ENCODE measurements around the gene DLGAP3. TPM values are rescaled to one million over a fixed set of nuclear protein-coding genes. Genes with fewer than 3 reads are reported as not detected.
"Not testable (repeated sequence)": the region's sequence is repeated elsewhere in the genome, so short reads cannot be mapped to it uniquely, and the experiment has no call there.

The DLGAP3 gene
- polyA plus RNA-seq, 1 experiment, result not detected

DNA sequence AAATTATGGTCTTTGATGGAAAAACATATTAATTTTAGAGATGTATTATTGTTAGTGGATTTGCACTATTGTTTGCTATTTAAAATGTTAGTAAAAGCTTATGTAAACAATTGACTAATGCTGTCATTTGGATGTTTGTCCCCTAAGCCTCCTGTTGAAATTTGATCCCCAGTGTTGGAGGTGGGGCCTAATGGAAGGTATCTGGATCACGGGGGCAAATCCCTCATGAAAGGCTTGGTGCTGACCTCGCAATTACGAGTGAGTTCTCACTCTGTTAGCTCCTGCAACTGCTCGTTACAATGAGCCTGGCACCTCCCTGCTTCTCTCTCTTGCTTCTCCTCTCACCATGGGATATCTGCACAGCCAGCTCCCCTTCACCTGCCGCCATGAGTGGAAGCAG lies 41.4 kb upstream of the DLGAP3 start:
- CTCF ChIA-PET, result no interaction called here
- Histone ChIP-seq H3K27me3 (ENCODE audit: control insufficient read depth, insufficient read depth, low read length) (no peaks in the 10 kb centered on the region; the same call in 1 of the 2 replicates), H3K36me3 (ENCODE audit: control insufficient read depth, insufficient read depth, low read length) (no peaks in the 10 kb centered on the region; the same call in 1 of the 2 replicates), H3K4me3 (ENCODE audit: low read depth, low read length) (no peak overlapping the region)
- DNase-seq (ENCODE audit: low read depth), result no peak
- POLR2A ChIA-PET, result no interaction called here
- TF ChIP-seq, protein P1, sequence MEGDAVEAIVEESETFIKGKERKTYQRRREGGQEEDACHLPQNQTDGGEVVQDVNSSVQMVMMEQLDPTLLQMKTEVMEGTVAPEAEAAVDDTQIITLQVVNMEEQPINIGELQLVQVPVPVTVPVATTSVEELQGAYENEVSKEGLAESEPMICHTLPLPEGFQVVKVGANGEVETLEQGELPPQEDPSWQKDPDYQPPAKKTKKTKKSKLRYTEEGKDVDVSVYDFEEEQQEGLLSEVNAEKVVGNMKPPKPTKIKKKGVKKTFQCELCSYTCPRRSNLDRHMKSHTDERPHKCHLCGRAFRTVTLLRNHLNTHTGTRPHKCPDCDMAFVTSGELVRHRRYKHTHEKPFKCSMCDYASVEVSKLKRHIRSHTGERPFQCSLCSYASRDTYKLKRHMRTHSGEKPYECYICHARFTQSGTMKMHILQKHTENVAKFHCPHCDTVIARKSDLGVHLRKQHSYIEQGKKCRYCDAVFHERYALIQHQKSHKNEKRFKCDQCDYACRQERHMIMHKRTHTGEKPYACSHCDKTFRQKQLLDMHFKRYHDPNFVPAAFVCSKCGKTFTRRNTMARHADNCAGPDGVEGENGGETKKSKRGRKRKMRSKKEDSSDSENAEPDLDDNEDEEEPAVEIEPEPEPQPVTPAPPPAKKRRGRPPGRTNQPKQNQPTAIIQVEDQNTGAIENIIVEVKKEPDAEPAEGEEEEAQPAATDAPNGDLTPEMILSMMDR (IDR thresholded peaks at IDR 0.05; ENCODE audit: insufficient read depth, low read depth, low read length), result no peak

DNA sequence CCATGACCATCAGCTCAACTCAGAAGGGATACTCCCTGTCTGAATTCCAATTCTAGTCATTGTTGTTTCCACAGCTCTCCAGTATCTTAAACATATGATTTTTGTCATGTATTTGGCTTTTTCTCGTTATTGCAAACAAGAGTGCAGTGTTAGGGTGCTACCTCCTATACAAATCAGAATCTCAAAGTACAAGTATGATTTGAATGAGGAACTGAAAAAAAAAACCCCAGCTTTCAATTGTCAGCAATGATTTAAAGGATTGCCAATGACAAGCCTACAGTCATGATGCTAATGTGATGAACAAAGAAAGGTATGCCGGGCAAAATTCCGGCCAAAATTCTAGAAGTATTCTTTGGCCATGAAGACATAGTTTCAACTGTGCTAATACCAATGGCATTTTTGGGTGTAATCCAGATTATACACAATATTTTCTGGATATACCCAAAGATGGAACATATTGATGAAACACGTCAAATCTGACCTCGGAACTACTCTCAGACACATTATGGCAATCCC lies 40.8 kb upstream of the DLGAP3 start:
- no peaks in the 10 kb centered on the region; the same call in 1 of the 2 replicates for H3K27me3 ChIP-seq (ENCODE audit: control insufficient read depth, insufficient read depth, low read length)
- TF ChIP-seq, protein P1 (IDR thresholded peaks at IDR 0.05; ENCODE audit: insufficient read depth, low read depth, low read length), result no peak
- H3K36me3 ChIP-seq (ENCODE audit: control insufficient read depth, insufficient read depth, low read length), result no peaks in the 10 kb centered on the region
- ChIA-PET CTCF (interaction anchor here (0.5 kb wide), 1 partner anchor 20 kb away, joined by 4 read pairs; no protein-coding TSS in a partner anchor), POLR2A (no interaction called here)
- no peak overlapping the region for H3K4me3 ChIP-seq (ENCODE audit: low read depth, low read length)
- no peak for DNase-seq (ENCODE audit: low read depth)

DNA sequence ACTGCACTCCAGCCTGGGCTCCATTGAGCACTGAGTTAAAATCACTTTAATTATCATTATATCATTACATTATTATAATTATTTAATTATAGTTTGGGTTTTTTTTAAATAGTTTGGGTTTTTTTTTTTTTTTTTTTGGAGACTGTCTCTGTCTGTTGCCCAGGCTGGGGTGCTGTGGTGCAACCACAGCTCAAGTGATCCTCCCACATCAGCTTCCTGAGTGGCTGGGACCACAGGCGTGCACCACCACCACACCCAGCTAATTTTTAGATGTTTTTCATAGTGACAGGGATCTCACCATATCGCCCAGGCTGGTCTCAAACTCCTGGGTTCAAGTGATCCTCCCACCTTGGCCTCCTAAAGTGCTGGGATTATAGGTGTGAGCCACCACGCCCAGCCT lies 38.8 kb upstream of the DLGAP3 start:
- H3K4me3 ChIP-seq (ENCODE audit: low read depth, low read length); POLR2A ChIA-PET; CTCF ChIA-PET; H3K36me3 ChIP-seq (ENCODE audit: control insufficient read depth, insufficient read depth, low read length); H3K27me3 ChIP-seq (ENCODE audit: control insufficient read depth, insufficient read depth, low read length); DNase-seq (ENCODE audit: low read depth): not testable (repeated sequence)

DNA sequence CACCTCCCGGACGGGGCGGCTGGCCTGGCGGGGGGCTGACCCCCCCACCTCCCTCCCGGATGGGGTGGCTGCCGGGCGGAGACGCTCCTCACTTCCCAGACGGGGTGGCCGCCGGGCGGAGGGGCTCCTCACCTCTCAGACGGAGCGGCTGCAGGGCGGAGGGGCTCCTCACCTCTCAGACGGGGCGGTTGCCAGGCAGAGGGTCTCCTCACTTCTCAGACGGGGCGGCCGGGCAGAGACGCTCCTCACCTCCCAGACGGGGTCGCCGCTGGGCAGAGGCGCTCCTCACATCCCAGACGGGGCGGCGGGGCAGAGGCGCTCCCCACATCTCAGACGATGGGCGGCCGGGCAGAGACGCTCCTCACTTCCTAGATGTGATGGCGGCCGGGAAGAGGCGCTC lies 38.2 kb upstream of the DLGAP3 start:
- H3K27me3 ChIP-seq (ENCODE audit: control insufficient read depth, insufficient read depth, low read length); H3K36me3 ChIP-seq (ENCODE audit: control insufficient read depth, insufficient read depth, low read length); DNase-seq (ENCODE audit: low read depth); CTCF ChIA-PET; H3K4me3 ChIP-seq (ENCODE audit: low read depth, low read length); POLR2A ChIA-PET: not testable (repeated sequence)

DNA sequence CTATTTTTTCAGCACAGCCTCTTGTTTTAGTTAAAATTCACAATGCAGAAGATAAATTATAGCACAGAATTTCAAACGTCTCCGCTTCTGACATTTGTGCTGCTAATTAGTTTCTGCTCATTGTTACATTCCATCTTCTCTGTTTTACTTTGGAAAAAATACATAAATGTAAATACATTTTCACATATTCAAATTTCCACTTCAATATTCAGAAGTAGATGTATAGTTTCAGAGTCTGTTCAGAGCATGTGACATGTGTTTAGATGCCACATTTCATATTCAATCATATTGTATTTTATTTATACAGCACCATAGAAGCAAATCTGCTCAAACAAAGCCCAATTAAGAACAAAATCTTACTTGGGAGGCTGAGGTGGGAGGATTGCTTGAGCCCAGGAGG lies 36.1 kb upstream of the DLGAP3 start:
- TF ChIP-seq, protein P1 (IDR thresholded peaks at IDR 0.05; ENCODE audit: insufficient read depth, low read depth, low read length), result no peak
- DNase-seq (ENCODE audit: low read depth), result no peak
- Histone ChIP-seq H3K27me3 (ENCODE audit: control insufficient read depth, insufficient read depth, low read length) (no peaks in the 10 kb centered on the region), H3K4me3 (ENCODE audit: low read depth, low read length) (no peak overlapping the region), H3K36me3 (ENCODE audit: control insufficient read depth, insufficient read depth, low read length) (no peaks in the 10 kb centered on the region)
- POLR2A ChIA-PET, result no interaction called here
- CTCF ChIA-PET, result no interaction called here

DNA sequence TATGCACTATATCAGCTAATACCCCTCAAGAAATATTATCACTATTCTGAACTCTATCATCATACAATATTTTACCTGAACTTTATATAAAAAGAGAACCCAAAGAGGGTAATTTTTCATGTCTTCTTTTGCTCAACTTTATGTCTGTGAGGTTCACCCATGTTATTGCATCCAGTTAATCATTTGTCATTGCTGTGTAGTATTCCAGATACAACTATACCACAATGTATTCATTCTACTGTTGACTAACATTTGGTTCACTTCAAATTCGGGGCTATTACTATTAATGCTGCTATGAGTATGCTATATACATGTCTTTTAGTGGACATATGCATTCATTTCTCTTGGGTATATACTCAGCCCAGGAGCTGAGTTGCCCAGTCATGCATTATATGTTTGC lies 21.0 kb upstream of the DLGAP3 start:
- H3K27me3 ChIP-seq (ENCODE audit: control insufficient read depth, insufficient read depth, low read length), result no peaks in the 10 kb centered on the region
- TF ChIP-seq, protein P1 (IDR thresholded peaks at IDR 0.05; ENCODE audit: insufficient read depth, low read depth, low read length), result no peak
- ChIA-PET CTCF (no interaction called here), POLR2A (no interaction called here)
- DNase-seq (ENCODE audit: low read depth), result no peak
- no peaks in the 10 kb centered on the region for H3K36me3 ChIP-seq (ENCODE audit: control insufficient read depth, insufficient read depth, low read length)
- no peak overlapping the region for H3K4me3 ChIP-seq (ENCODE audit: low read depth, low read length)

DNA sequence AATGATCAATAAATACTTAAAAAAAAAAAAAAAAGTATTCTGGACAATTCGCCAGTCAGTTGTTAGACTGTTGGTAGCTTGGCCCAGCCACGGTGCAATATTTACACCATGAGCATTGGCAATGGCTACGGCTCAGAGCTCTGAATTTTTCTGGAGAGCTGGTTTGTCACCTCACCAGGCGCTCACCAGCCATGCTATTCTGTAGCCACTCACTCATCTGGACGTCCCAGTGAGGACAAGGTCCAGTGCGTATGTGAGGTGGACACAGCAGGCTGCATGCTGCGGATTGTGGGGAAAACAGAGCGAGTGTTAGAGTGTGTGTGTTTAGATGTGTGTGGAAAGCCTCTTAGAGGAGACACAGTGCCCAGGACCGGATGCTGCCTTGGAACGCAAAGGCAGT lies 19.3 kb upstream of the DLGAP3 start:
- H3K36me3 ChIP-seq (ENCODE audit: control insufficient read depth, insufficient read depth, low read length); POLR2A ChIA-PET; CTCF ChIA-PET; H3K4me3 ChIP-seq (ENCODE audit: low read depth, low read length); DNase-seq (ENCODE audit: low read depth); H3K27me3 ChIP-seq (ENCODE audit: control insufficient read depth, insufficient read depth, low read length): not testable (repeated sequence)

DNA sequence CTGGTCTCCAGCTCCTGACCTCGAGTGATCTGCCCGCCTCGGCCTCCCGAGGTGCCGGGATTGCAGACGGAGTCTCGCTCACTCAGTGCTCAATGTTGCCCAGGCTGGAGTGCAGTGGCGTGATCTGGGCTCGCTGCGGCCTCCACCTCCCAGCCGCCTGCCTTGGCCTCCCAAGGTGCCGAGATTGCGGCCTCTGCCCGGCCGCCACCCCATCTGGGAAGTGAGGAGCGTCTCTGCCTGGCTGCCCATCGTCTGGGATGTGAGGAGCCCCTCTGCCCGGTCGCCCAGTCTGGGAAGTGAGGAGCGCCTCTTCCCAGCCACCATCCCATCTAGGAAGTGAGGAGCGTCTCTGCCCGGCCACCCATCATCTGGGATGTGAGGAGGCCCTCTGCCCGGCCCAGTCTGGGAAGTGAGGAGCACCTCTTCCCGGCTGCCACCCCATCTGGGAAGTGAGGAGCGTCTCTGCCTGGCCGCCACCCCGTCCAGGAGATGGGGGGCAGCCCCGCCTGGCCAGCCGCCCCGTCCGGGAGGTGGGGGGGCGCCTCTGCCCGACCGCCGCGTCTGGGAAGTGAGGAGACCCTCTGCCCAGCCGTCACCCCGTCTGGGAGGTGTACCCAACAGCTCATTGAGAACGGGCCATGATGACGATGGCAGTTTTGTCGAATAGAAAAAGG lies 18.3 kb upstream of the DLGAP3 start:
- H3K4me3 ChIP-seq (ENCODE audit: low read depth, low read length); POLR2A ChIA-PET; H3K27me3 ChIP-seq (ENCODE audit: control insufficient read depth, insufficient read depth, low read length); DNase-seq (ENCODE audit: low read depth); H3K36me3 ChIP-seq (ENCODE audit: control insufficient read depth, insufficient read depth, low read length); CTCF ChIA-PET: not testable (repeated sequence)
